Measurements from ENCODE around the gene WDR47. TPM values are rescaled to one million over a fixed set of nuclear protein-coding genes. Genes with fewer than 3 reads are reported as not detected.
"Not testable (repeated sequence)": the region's sequence is repeated elsewhere in the genome, so short reads cannot be mapped to it uniquely, and the experiment has no call there.

The WDR47 gene
- total RNA-seq, 2 experiments from 2014 or later: 6.9 to 7.6 TPM

GRCh38 chr1:109050228-109050995 is 8.5 kb upstream of the WDR47 start:
- no peak overlapping the region for H3K27ac Mint-ChIP-seq
- H3K9me3 Mint-ChIP-seq (ENCODE audit: low read depth): no peaks in the 10 kb centered on the region
- no peaks in the 10 kb centered on the region for H3K36me3 Mint-ChIP-seq (ENCODE audit: low read depth)
- H3K27me3 Mint-ChIP-seq: peaks cover 2% of the 10 kb centered on the region
- no peaks in the 10 kb centered on the region for H3K4me1 Mint-ChIP-seq
- no peak for DNase-seq
- no peak overlapping the region for H3K4me3 Mint-ChIP-seq
- no peak for ATAC-seq
- ChIA-PET POLR2A (no interaction called here), CTCF (interaction anchor here (0.6 to 1.4 kb wide), 2 partner anchors 21 to 23 kb away, joined by 3 read pairs; no protein-coding TSS in a partner anchor)
- intact Hi-C loops (cut with DNase I, micrococcal nuclease): no loop called here

- ChIA-PET POLR2A (no interaction called here), CTCF (no interaction called here)
- Mint-ChIP-seq H3K27me3 (peaks cover 2% of the 10 kb centered on the region), H3K4me1 (no peaks in the 10 kb centered on the region), H3K27ac (no peak overlapping the region), H3K4me3 (no peak overlapping the region), H3K36me3 (ENCODE audit: low read depth) (no peaks in the 10 kb centered on the region), H3K9me3 (ENCODE audit: low read depth) (no peaks in the 10 kb centered on the region)
- intact Hi-C loops (cut with DNase I, micrococcal nuclease): no loop called here
- no peak for ATAC-seq
- DNase-seq: no peak
These were observed 6.4 kb upstream of the WDR47 start for GRCh38 chr1:109048335-109048734.

- ChIA-PET POLR2A (interaction anchor here (0.6 to 1.0 kb wide), 2 partner anchors 11 to 53 kb away, joined by 3 to 7 read pairs; no protein-coding TSS in a partner anchor), CTCF (interaction anchor here (0.6 to 1.1 kb wide), 3 partner anchors 53 to 260 kb away, joined by 3 to 4 read pairs (median 3); no protein-coding TSS in a partner anchor)
- H3K36me3 Mint-ChIP-seq (ENCODE audit: low read depth): no peaks in the 10 kb centered on the region
- no peaks in the 10 kb centered on the region for H3K9me3 Mint-ChIP-seq (ENCODE audit: low read depth)
- peaks cover 2% of the 10 kb centered on the region for H3K27me3 Mint-ChIP-seq
- H3K4me3 Mint-ChIP-seq: no peak overlapping the region
- intact Hi-C loops (cut with DNase I, micrococcal nuclease): no loop called here
- DNase-seq (no peak), ATAC-seq (no peak)
- no peak overlapping the region for H3K27ac Mint-ChIP-seq
- no peaks in the 10 kb centered on the region for H3K4me1 Mint-ChIP-seq
These were observed 5.4 kb upstream of the WDR47 start for GRCh38 chr1:109047339-109047738.

- ChIA-PET CTCF (interaction anchor here (0.6 to 1.1 kb wide), 3 partner anchors 53 to 74 kb away, joined by 3 to 4 read pairs (median 3); no protein-coding TSS in a partner anchor), POLR2A (interaction anchor here (0.6 to 1.0 kb wide), 3 partner anchors 12 to 502 kb away, joined by 3 to 7 read pairs (median 4); no protein-coding TSS in a partner anchor)
- no peak for ATAC-seq
- Mint-ChIP-seq H3K4me3 (no peak overlapping the region), H3K4me1 (no peaks in the 10 kb centered on the region), H3K27ac (no peak overlapping the region), H3K36me3 (ENCODE audit: low read depth) (no peaks in the 10 kb centered on the region), H3K9me3 (ENCODE audit: low read depth) (no peaks in the 10 kb centered on the region), H3K27me3 (peaks cover 2% of the 10 kb centered on the region)
- no peak for DNase-seq
- intact Hi-C loops (cut with DNase I, micrococcal nuclease): no loop called here
These were observed 4.8 kb upstream of the WDR47 start for GRCh38 chr1:109046671-109047070.

- peaks cover 5% of the 10 kb centered on the region for H3K4me1 Mint-ChIP-seq
- intact Hi-C loops (cut with DNase I, micrococcal nuclease): no loop called here
- H3K9me3 Mint-ChIP-seq (ENCODE audit: low read depth): no peaks in the 10 kb centered on the region
- peaks cover 2% of the 10 kb centered on the region for H3K27me3 Mint-ChIP-seq
- no peak for DNase-seq
- ATAC-seq: no peak
- ChIA-PET CTCF (no interaction called here), POLR2A (no interaction called here)
- H3K36me3 Mint-ChIP-seq (ENCODE audit: low read depth): no peaks in the 10 kb centered on the region
- H3K27ac Mint-ChIP-seq: no peak overlapping the region
- no peak overlapping the region for H3K4me3 Mint-ChIP-seq
These were observed 3.7 kb upstream of the WDR47 start for GRCh38 chr1:109045595-109045994.

- intact Hi-C loops (cut with DNase I, micrococcal nuclease): loop anchor here (5.0 kb wide), 2 partner anchors 171 to 441 kb away; partner anchors contain the start of genes ATXN7L2 (in 1 of the 2) and SARS1 (in 1 of the 2)
- no peaks in the 10 kb centered on the region for H3K27me3 Mint-ChIP-seq
- no peaks in the 10 kb centered on the region for H3K36me3 Mint-ChIP-seq (ENCODE audit: low read depth)
- CTCF ChIA-PET: interaction anchor here (0.6 to 1.0 kb wide), 3 partner anchors 13 to 59 kb away, joined by 3 to 10 read pairs (median 3); partner anchors contain the start of gene TMEM167B
- POLR2A ChIA-PET: no interaction called here
- H3K9me3 Mint-ChIP-seq (ENCODE audit: low read depth): no peaks in the 10 kb centered on the region
- peak overlapping the region; percentile 65 for H3K27ac Mint-ChIP-seq
- peak overlapping the region; percentile 82 for H3K4me3 Mint-ChIP-seq
- peak; percentile 53 for DNase-seq
- H3K4me1 Mint-ChIP-seq: peaks cover 16% of the 10 kb centered on the region
- peak; percentile 7 for ATAC-seq
These were observed 797 bp downstream of the WDR47 start for GRCh38 chr1:109040989-109041620.

- intact Hi-C loops (cut with DNase I, micrococcal nuclease): loop anchor here (5.0 kb wide), 2 partner anchors 172 to 442 kb away; partner anchors contain the start of genes ATXN7L2 (in 1 of the 2) and SARS1 (in 1 of the 2)
- ChIA-PET CTCF (no interaction called here), POLR2A (no interaction called here)
- no peaks in the 10 kb centered on the region for H3K27me3 Mint-ChIP-seq
- peak overlapping the region; percentile 29 for H3K27ac Mint-ChIP-seq
- no peaks in the 10 kb centered on the region for H3K9me3 Mint-ChIP-seq (ENCODE audit: low read depth)
- peaks cover 16% of the 10 kb centered on the region for H3K4me1 Mint-ChIP-seq
- DNase-seq: no peak
- H3K4me3 Mint-ChIP-seq: peak overlapping the region; percentile 82
- no peaks in the 10 kb centered on the region for H3K36me3 Mint-ChIP-seq (ENCODE audit: low read depth)
- ATAC-seq: no peak
These were observed 1.3 kb downstream of the WDR47 start for GRCh38 chr1:109040627-109040988.

- ATAC-seq (no peak), DNase-seq (no peak)
- Mint-ChIP-seq H3K27me3 (no peaks in the 10 kb centered on the region), H3K9me3 (ENCODE audit: low read depth) (no peaks in the 10 kb centered on the region), H3K4me1 (peaks cover 4% of the 10 kb centered on the region), H3K27ac (no peak overlapping the region), H3K36me3 (ENCODE audit: low read depth) (no peaks in the 10 kb centered on the region), H3K4me3 (no peak overlapping the region)
- intact Hi-C loops (cut with DNase I, micrococcal nuclease): no loop called here
- ChIA-PET POLR2A (no interaction called here), CTCF (no interaction called here)
These were observed 7.5 kb downstream of the WDR47 start for GRCh38 chr1:109034382-109034781.

- ATAC-seq; H3K27ac Mint-ChIP-seq; POLR2A ChIA-PET; DNase-seq; H3K4me3 Mint-ChIP-seq; H3K36me3 Mint-ChIP-seq (ENCODE audit: low read depth); intact Hi-C loops (cut with DNase I, micrococcal nuclease); H3K9me3 Mint-ChIP-seq (ENCODE audit: low read depth); H3K27me3 Mint-ChIP-seq; H3K4me1 Mint-ChIP-seq: not testable (repeated sequence)
- CTCF ChIA-PET: interaction anchor here (0.7 to 2.2 kb wide), 4 partner anchors 9 to 794 kb away, joined by 3 to 7 read pairs (median 6); a partner anchor contains a TSS
These were observed 12.4 kb downstream of the WDR47 start for GRCh38 chr1:109029493-109029892.

- ATAC-seq (no peak), DNase-seq (no peak)
- H3K4me1 Mint-ChIP-seq: no peaks in the 10 kb centered on the region
- no peaks in the 10 kb centered on the region for H3K27me3 Mint-ChIP-seq
- POLR2A ChIA-PET: interaction anchor here (0.6 kb wide), 1 partner anchor 63 kb away, joined by 3 read pairs; the partner anchor contains the start of gene TMEM167B
- intact Hi-C loops (cut with DNase I, micrococcal nuclease): no loop called here
- H3K27ac Mint-ChIP-seq: no peak overlapping the region
- no peaks in the 10 kb centered on the region for H3K36me3 Mint-ChIP-seq (ENCODE audit: low read depth)
- H3K4me3 Mint-ChIP-seq: no peak overlapping the region
- no peaks in the 10 kb centered on the region for H3K9me3 Mint-ChIP-seq (ENCODE audit: low read depth)
- CTCF ChIA-PET: interaction anchor here (0.6 to 2.2 kb wide), 12 partner anchors 9 to 144 kb away, joined by 3 to 7 read pairs (median 3); partner anchors contain the start of gene WDR47
These were observed 14.1 kb downstream of the WDR47 start for GRCh38 chr1:109027841-109028240.

GRCh38 chr1:109025694-109026093 is 16.2 kb downstream of the WDR47 start:
- intact Hi-C loops (cut with DNase I, micrococcal nuclease): no loop called here
- H3K36me3 Mint-ChIP-seq (ENCODE audit: low read depth): no peaks in the 10 kb centered on the region
- ATAC-seq: no peak
- no peaks in the 10 kb centered on the region for H3K9me3 Mint-ChIP-seq (ENCODE audit: low read depth)
- H3K4me3 Mint-ChIP-seq: no peak overlapping the region
- ChIA-PET CTCF (interaction anchor here (0.6 to 0.7 kb wide), 2 partner anchors 14 to 221 kb away, joined by 3 read pairs; no protein-coding TSS in a partner anchor), POLR2A (interaction anchor here (0.6 kb wide), 1 partner anchor 1739 kb away, joined by 3 read pairs; no protein-coding TSS in a partner anchor)
- no peaks in the 10 kb centered on the region for H3K4me1 Mint-ChIP-seq
- no peak overlapping the region for H3K27ac Mint-ChIP-seq
- DNase-seq: no peak
- H3K27me3 Mint-ChIP-seq: no peaks in the 10 kb centered on the region
